CD14-positive monocyte (primary cell): ENCODE data around the gene RANBP17. TPM values are rescaled to one million over a fixed set of nuclear protein-coding genes. Genes with fewer than 3 reads are reported as not detected.

Source experiments
- DNase-seq, 3 donors: peaks; one replicate each; pipeline ENCODE4 v3.0.0-alpha.2; 2011 to 2022
- H2AFZ ChIP-seq: 2 replicates; pipeline ENCODE4 v1.6.0; 2012; ENCODE audit warnings: mild to moderate bottlenecking, low read depth, low read length, inconsistent platforms; ENCODE audit not compliant: insufficient read depth, poor library complexity, severe bottlenecking
- H3K27ac ChIP-seq, 2 donors: 1 replicate in 1 of 2; 2 replicates in 1 of 2; pipeline ENCODE4 v1.5.1; 2012 to 2013; ENCODE audit warnings: low read length in 2 of 2, control low read depth in 1 of 2, inconsistent platforms in 1 of 2, low read depth in 1 of 2, mild to moderate bottlenecking in 1 of 2
- H3K27me3 ChIP-seq, 2 donors: one replicate each; pipeline versions ENCODE4 v1.6.0 to v1.6.1; 2011 to 2013; ENCODE audit warnings: low read length in 2 of 2; ENCODE audit not compliant: control insufficient read depth in 2 of 2, insufficient read depth in 2 of 2
- H3K36me3 ChIP-seq, 2 donors: replicated peaks in 1 of 2; 1 replicate in 1 of 2; 2 replicates in 1 of 2; pipeline versions ENCODE4 v1.5.1 to v1.6.1; 2012 to 2013; ENCODE audit warnings: low read length in 2 of 2, control low read depth in 1 of 2, inconsistent platforms in 1 of 2, mild to moderate bottlenecking in 1 of 2; ENCODE audit not compliant: insufficient read depth in 2 of 2, control insufficient read depth in 1 of 2
- H3K4me1 ChIP-seq, 2 donors: 1 replicate in 1 of 2; 2 replicates in 1 of 2; pipeline versions ENCODE4 v1.5.1 to v1.6.1; 2012 to 2013; ENCODE audit warnings: low read length in 2 of 2, control low read depth in 1 of 2, inconsistent platforms in 1 of 2, mild to moderate bottlenecking in 1 of 2, moderate library complexity in 1 of 2; ENCODE audit not compliant: insufficient read depth in 2 of 2, control insufficient read depth in 1 of 2
- H3K4me2 ChIP-seq: replicated peaks from 2 replicates; pipeline ENCODE3; 2012; ENCODE audit warnings: low read length, moderate library complexity, mild to moderate bottlenecking; ENCODE audit not compliant: poor library complexity, severe bottlenecking; ENCODE audit errors: extremely low read depth
- H3K4me3 ChIP-seq, 3 experiments: fragments of 200-600 bp in 1 of 3; sonication (generic) in 1 of 3; replicated peaks in 1 of 3; 1 replicate in 2 of 3; 2 replicates in 1 of 3; pipeline ENCODE4 v1.5.1; 2011 to 2013; ENCODE audit warnings: low read length in 3 of 3, mild to moderate bottlenecking in 3 of 3, control low read depth in 2 of 3, low read depth in 2 of 3, inconsistent platforms in 1 of 3, moderate library complexity in 1 of 3
- H3K79me2 ChIP-seq: 2 replicates; pipeline ENCODE4 v1.6.0; 2012; ENCODE audit warnings: mild to moderate bottlenecking, control low read depth, inconsistent platforms, low read length, moderate library complexity; ENCODE audit not compliant: insufficient read depth
- H3K9ac ChIP-seq: 2 replicates; pipeline ENCODE4 v1.6.0; 2017; ENCODE audit warnings: low read length, mild to moderate bottlenecking; ENCODE audit not compliant: insufficient read depth, poor library complexity, severe bottlenecking
- H3K9me3 ChIP-seq, 2 donors: replicated peaks in 1 of 2; 1 replicate in 1 of 2; 2 replicates in 1 of 2; pipeline versions ENCODE4 v1.5.1 to v1.6.1; 2012 to 2013; ENCODE audit warnings: low read length in 2 of 2, control low read depth in 1 of 2; ENCODE audit not compliant: control insufficient read depth in 1 of 2, insufficient read depth in 1 of 2
- H4K20me1 ChIP-seq: 2 replicates; pipeline ENCODE4 v1.6.0; 2012; ENCODE audit warnings: mild to moderate bottlenecking, low read length, control low read depth, moderate library complexity; ENCODE audit not compliant: insufficient read depth
- H3K27ac Mint-ChIP-seq, 7 donors: one replicate each; pipeline ENCODE4 v1.8.0; 2020; ENCODE audit warnings: mild to moderate bottlenecking in 7 of 7, mixed read lengths in 7 of 7, moderate library complexity in 6 of 7, inconsistent platforms in 2 of 7
- H3K27me3 Mint-ChIP-seq, 3 donors: one replicate each; pipeline ENCODE4 v1.8.0; 2021 to 2022; ENCODE audit warnings: low read depth in 3 of 3, mild to moderate bottlenecking in 3 of 3, mixed read lengths in 3 of 3, moderate library complexity in 3 of 3, inconsistent platforms in 1 of 3
- H3K36me3 Mint-ChIP-seq, 2 donors: one replicate each; pipeline ENCODE4 v1.8.0; 2020; ENCODE audit warnings: mixed read lengths in 2 of 2, inconsistent platforms in 1 of 2, mild to moderate bottlenecking in 1 of 2
- H3K4me1 Mint-ChIP-seq: one replicate; pipeline ENCODE4 v1.8.0; 2020; ENCODE audit warnings: mild to moderate bottlenecking, mixed read lengths
- H3K4me3 Mint-ChIP-seq, 2 donors: one replicate each; pipeline ENCODE4 v1.8.0; 2020; ENCODE audit warnings: mild to moderate bottlenecking in 2 of 2, mixed read lengths in 2 of 2, moderate library complexity in 1 of 2
- H3K9me3 Mint-ChIP-seq, 7 donors: one replicate each; pipeline ENCODE4 v1.8.0; 2020 to 2022; ENCODE audit warnings: mixed read lengths in 7 of 7, mild to moderate bottlenecking in 6 of 7, moderate library complexity in 6 of 7, inconsistent platforms in 2 of 7
- WGBS: methylation state at CpG from one replicate; pipeline ENCODE4 v1.1.5; 2013; ENCODE audit warnings: missing lambda C conversion rate; ENCODE audit not compliant: insufficient coverage; 5-methylcytosine and 5-hydroxymethylcytosine counted together
- intact Hi-C, 2 donors: fragments of 100-400 bp; cut with micrococcal nuclease; formaldehyde crosslinking; loops; one replicate each; pipeline versions ENCODE4 v1.15.0 to v1.15.1; 2023
- polyA plus RNA-seq, 3 donors: library from polyadenylated mRNA; depleted of rRNA in 1 of 3; unstranded in 2 of 3; stranded (reverse) in 1 of 3; fragments of 300-500 nt in 2 of 3; fragments of >200 nt in 1 of 3; fragmentation: Illumina TruSeq in 2 of 3; gene quantifications; 1 replicate in 2 of 3; 2 replicates in 1 of 3; pipeline ENCODE4 v1.2.3, GENCODE V29; 2012 to 2021
- TF ChIP-seq, protein P1 (sequence below): fragments of 200-600 bp; IDR thresholded peaks from one replicate; pipeline ENCODE4 v1.8.0; 2022; ENCODE audit warnings: antibody characterized with exemption, mild to moderate bottlenecking

RANBP17 gene
- polyA plus RNA-seq, 3 donors = 0.07 to 0.13 TPM; not detected in 1

DNA sequence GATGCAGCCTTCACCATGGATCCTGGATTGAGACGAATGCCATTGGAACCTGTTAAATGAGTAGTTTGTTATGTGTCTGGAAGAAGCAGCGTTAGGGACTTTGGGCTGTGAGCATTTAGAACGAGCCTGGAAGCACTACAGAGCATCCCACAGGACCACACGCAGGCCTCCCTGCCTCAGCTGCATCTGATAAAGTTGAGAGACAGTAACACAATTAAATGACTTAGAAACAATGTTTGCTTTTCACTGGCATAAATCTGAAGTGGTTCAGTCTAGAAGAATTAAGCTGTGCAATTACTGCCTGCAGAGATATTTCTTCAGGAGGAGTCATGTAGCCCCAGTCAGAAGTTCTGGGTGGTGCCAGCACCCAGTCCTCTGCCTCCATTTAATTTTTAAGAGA, 437.4 kb downstream of the RANBP17 start:
- Mint-ChIP-seq H3K9me3 (no peaks in the 10 kb centered on the region), H3K4me1 (no peaks in the 10 kb centered on the region), H3K27me3 (peaks cover 4 to 19% (median 8%) of the 10 kb centered on the region in 3 donors), H3K36me3 (no peaks in the 10 kb centered on the region), H3K27ac (no peak overlapping the region), H3K4me3 (no peak overlapping the region)
- Histone ChIP-seq H3K9ac (no peak overlapping the region), H3K79me2 (no peaks in the 10 kb centered on the region), H3K4me1 (no peaks in the 10 kb centered on the region), H3K4me3 (no peak overlapping the region), H4K20me1 (no peaks in the 10 kb centered on the region), H3K27ac (no peak overlapping the region), H3K27me3 (peaks cover 0 to 5% of the 10 kb centered on the region in 2 donors), H3K36me3 (no peaks in the 10 kb centered on the region), H2AFZ (no peak overlapping the region), H3K9me3 (no peaks in the 10 kb centered on the region), H3K4me2 (no peak overlapping the region)
- TF ChIP-seq, protein P1, sequence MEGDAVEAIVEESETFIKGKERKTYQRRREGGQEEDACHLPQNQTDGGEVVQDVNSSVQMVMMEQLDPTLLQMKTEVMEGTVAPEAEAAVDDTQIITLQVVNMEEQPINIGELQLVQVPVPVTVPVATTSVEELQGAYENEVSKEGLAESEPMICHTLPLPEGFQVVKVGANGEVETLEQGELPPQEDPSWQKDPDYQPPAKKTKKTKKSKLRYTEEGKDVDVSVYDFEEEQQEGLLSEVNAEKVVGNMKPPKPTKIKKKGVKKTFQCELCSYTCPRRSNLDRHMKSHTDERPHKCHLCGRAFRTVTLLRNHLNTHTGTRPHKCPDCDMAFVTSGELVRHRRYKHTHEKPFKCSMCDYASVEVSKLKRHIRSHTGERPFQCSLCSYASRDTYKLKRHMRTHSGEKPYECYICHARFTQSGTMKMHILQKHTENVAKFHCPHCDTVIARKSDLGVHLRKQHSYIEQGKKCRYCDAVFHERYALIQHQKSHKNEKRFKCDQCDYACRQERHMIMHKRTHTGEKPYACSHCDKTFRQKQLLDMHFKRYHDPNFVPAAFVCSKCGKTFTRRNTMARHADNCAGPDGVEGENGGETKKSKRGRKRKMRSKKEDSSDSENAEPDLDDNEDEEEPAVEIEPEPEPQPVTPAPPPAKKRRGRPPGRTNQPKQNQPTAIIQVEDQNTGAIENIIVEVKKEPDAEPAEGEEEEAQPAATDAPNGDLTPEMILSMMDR = no peak
- 100% methylated on average over 1 of the region's 4 CpGs for WGBS
- intact Hi-C loops = no loop called here
- DNase-seq = no peak

DNA sequence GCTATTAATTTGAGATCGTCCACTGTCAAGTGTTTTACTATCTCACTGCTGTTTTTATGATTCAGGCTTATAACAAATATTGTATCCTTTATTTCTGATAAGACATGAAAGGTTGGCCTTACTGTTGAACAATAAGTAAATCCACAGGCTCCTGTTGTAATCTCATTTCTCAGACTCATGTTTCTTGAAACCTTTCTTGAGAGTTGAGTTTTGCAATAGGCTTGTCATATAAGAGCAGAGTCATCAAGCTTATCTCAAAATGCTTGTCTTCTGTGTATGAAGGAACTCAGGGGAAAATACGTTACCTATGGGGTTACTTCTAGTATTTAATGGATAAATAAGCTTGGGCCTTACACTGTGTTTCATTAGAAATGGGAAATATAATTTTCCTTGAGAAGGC, 438.0 kb downstream of the RANBP17 start:
- no CpG with 5 or more reads among the region's 2 CpGs for WGBS
- no peaks in the 10 kb centered on the region for H3K9me3 Mint-ChIP-seq

More for the DNA sequence above, 438.0 kb downstream of the RANBP17 start:
- Mint-ChIP-seq H3K4me3 (no peak overlapping the region), H3K36me3 (no peaks in the 10 kb centered on the region), H3K27me3 (peaks cover 10 to 24% (median 14%) of the 10 kb centered on the region in 3 donors), H3K27ac (no peak overlapping the region), H3K4me1 (no peaks in the 10 kb centered on the region)
- H3K79me2 ChIP-seq = no peaks in the 10 kb centered on the region
- H3K4me2 ChIP-seq = no peak overlapping the region
- TF ChIP-seq, protein P1 = no peak
- no peaks in the 10 kb centered on the region for H3K9me3 ChIP-seq
- H3K4me1 ChIP-seq = no peaks in the 10 kb centered on the region
- H3K4me3 ChIP-seq = no peak overlapping the region
- no peaks in the 10 kb centered on the region for H4K20me1 ChIP-seq
- no peak overlapping the region for H3K9ac ChIP-seq
- no peak overlapping the region for H2AFZ ChIP-seq
- intact Hi-C loops = no loop called here
- no peaks in the 10 kb centered on the region for H3K36me3 ChIP-seq
- H3K27me3 ChIP-seq = peaks cover 3 to 11% of the 10 kb centered on the region in 2 donors
- DNase-seq = no peak
- H3K27ac ChIP-seq = no peak overlapping the region
